ENCODE measurements around the gene DAPK1.

The DAPK1 gene

GRCh38 chr9:87732344-87732743 is 234.7 kb downstream of the DAPK1 start:
- Histone ChIP-seq H2AFZ (ENCODE audit: low read length) (no peak overlapping the region), H3K9me3 (replicated peaks; ENCODE audit: insufficient read depth, low read length) (no peaks in the 10 kb centered on the region), H4K20me1 (ENCODE audit: insufficient read depth, low read length) (no peaks in the 10 kb centered on the region), H3K36me3 (replicated peaks; ENCODE audit: insufficient read depth, low read length) (no peaks in the 10 kb centered on the region), H3K4me1 (ENCODE audit: low read length) (no peaks in the 10 kb centered on the region), H3K27ac (ENCODE audit: low read length) (no peak overlapping the region), H3K9me2 (replicated peaks; ENCODE audit: insufficient read depth, low read length) (no peaks in the 10 kb centered on the region), H3F3A (ENCODE audit: insufficient read depth, low read length) (no peaks in the 10 kb centered on the region), H3K9ac (ENCODE audit: low read length) (no peak overlapping the region), H3K27me3 (replicated peaks; ENCODE audit: insufficient read depth, low read length) (no peaks in the 10 kb centered on the region), H3K4me3 (ENCODE audit: low read length) (no peak overlapping the region), H3K79me2 (ENCODE audit: low read length) (no peaks in the 10 kb centered on the region), H3K4me2 (ENCODE audit: low read depth, low read length) (no peak overlapping the region)
- DNase-seq = no peak
- TF ChIP-seq, protein P1, sequence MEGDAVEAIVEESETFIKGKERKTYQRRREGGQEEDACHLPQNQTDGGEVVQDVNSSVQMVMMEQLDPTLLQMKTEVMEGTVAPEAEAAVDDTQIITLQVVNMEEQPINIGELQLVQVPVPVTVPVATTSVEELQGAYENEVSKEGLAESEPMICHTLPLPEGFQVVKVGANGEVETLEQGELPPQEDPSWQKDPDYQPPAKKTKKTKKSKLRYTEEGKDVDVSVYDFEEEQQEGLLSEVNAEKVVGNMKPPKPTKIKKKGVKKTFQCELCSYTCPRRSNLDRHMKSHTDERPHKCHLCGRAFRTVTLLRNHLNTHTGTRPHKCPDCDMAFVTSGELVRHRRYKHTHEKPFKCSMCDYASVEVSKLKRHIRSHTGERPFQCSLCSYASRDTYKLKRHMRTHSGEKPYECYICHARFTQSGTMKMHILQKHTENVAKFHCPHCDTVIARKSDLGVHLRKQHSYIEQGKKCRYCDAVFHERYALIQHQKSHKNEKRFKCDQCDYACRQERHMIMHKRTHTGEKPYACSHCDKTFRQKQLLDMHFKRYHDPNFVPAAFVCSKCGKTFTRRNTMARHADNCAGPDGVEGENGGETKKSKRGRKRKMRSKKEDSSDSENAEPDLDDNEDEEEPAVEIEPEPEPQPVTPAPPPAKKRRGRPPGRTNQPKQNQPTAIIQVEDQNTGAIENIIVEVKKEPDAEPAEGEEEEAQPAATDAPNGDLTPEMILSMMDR (IDR thresholded peaks at IDR 0.05; ENCODE audit: low read length) = no peak
- TF ChIP-seq EZH2phosphoT487 (IDR thresholded peaks at IDR 0.05; ENCODE audit: low read length) (no peak), EZH2 (optimal IDR thresholded peaks at IDR 0.05; ENCODE audit: low read depth, low read length) (no peak)

- Histone ChIP-seq H3K4me2 (ENCODE audit: low read depth, low read length) (no peak overlapping the region), H3K27ac (ENCODE audit: low read length) (no peak overlapping the region), H3K9me3 (replicated peaks; ENCODE audit: insufficient read depth, low read length) (no peaks in the 10 kb centered on the region), H3K9me2 (replicated peaks; ENCODE audit: insufficient read depth, low read length) (no peaks in the 10 kb centered on the region), H2AFZ (ENCODE audit: low read length) (no peak overlapping the region), H3K4me3 (ENCODE audit: low read length) (no peak overlapping the region), H3K27me3 (replicated peaks; ENCODE audit: insufficient read depth, low read length) (no peaks in the 10 kb centered on the region), H3K4me1 (ENCODE audit: low read length) (no peaks in the 10 kb centered on the region), H3K9ac (ENCODE audit: low read length) (no peak overlapping the region), H3K79me2 (ENCODE audit: low read length) (no peaks in the 10 kb centered on the region), H4K20me1 (ENCODE audit: insufficient read depth, low read length) (no peaks in the 10 kb centered on the region), H3K36me3 (replicated peaks; ENCODE audit: insufficient read depth, low read length) (no peaks in the 10 kb centered on the region), H3F3A (ENCODE audit: insufficient read depth, low read length) (no peaks in the 10 kb centered on the region)
- DNase-seq = no peak
- TF ChIP-seq, protein P1 (IDR thresholded peaks at IDR 0.05; ENCODE audit: low read length) = no peak
- no peak for TF ChIP-seq EZH2phosphoT487 (IDR thresholded peaks at IDR 0.05; ENCODE audit: low read length)
- TF ChIP-seq EZH2 (optimal IDR thresholded peaks at IDR 0.05; ENCODE audit: low read depth, low read length) = no peak
Measured at GRCh38 chr9:87732756-87733155, 235.1 kb downstream of the DAPK1 start.

GRCh38 chr9:87733273-87734052 is 235.8 kb downstream of the DAPK1 start:
- no peak overlapping the region for H2AFZ ChIP-seq (ENCODE audit: low read length)
- no peaks in the 10 kb centered on the region for H4K20me1 ChIP-seq (ENCODE audit: insufficient read depth, low read length)
- H3K36me3 ChIP-seq (replicated peaks; ENCODE audit: insufficient read depth, low read length) = no peaks in the 10 kb centered on the region
- H3K9me2 ChIP-seq (replicated peaks; ENCODE audit: insufficient read depth, low read length) = no peaks in the 10 kb centered on the region
- no peak for TF ChIP-seq EZH2 (optimal IDR thresholded peaks at IDR 0.05; ENCODE audit: low read depth, low read length)
- TF ChIP-seq EZH2phosphoT487 (IDR thresholded peaks at IDR 0.05; ENCODE audit: low read length) = no peak
- TF ChIP-seq, protein P1 (IDR thresholded peaks at IDR 0.05; ENCODE audit: low read length) = no peak
- no peaks in the 10 kb centered on the region for H3F3A ChIP-seq (ENCODE audit: insufficient read depth, low read length)
- DNase-seq = no peak
- no peaks in the 10 kb centered on the region for H3K9me3 ChIP-seq (replicated peaks; ENCODE audit: insufficient read depth, low read length)
- no peak overlapping the region for H3K9ac ChIP-seq (ENCODE audit: low read length)
- no peak overlapping the region for H3K4me3 ChIP-seq (ENCODE audit: low read length)
- no peaks in the 10 kb centered on the region for H3K27me3 ChIP-seq (replicated peaks; ENCODE audit: insufficient read depth, low read length)
- no peaks in the 10 kb centered on the region for H3K4me1 ChIP-seq (ENCODE audit: low read length)
- no peaks in the 10 kb centered on the region for H3K79me2 ChIP-seq (ENCODE audit: low read length)
- H3K27ac ChIP-seq (ENCODE audit: low read length) = no peak overlapping the region
- no peak overlapping the region for H3K4me2 ChIP-seq (ENCODE audit: low read depth, low read length)
